GM19239 (cell line): ENCODE data around the gene TMX4.
A peak's percentile ranks its signal among the peaks of the same experiment; 100 is the strongest.
"Not testable (repeated sequence)": the region's sequence is repeated elsewhere in the genome, so short reads cannot be mapped to it uniquely, and the experiment has no call there.

Experiments
- DNase-seq: peaks from one replicate; pipeline ENCODE4 v3.0.0; 2011; ENCODE audit warnings: low spot score; ENCODE audit not compliant: insufficient read length
- FAIRE-seq: peaks from 2 replicates; lab custom pipeline; 2011; peaks lifted over from hg19 to GRCh38; lab: Jason Lieb, UNC

Gene TMX4

DNA sequence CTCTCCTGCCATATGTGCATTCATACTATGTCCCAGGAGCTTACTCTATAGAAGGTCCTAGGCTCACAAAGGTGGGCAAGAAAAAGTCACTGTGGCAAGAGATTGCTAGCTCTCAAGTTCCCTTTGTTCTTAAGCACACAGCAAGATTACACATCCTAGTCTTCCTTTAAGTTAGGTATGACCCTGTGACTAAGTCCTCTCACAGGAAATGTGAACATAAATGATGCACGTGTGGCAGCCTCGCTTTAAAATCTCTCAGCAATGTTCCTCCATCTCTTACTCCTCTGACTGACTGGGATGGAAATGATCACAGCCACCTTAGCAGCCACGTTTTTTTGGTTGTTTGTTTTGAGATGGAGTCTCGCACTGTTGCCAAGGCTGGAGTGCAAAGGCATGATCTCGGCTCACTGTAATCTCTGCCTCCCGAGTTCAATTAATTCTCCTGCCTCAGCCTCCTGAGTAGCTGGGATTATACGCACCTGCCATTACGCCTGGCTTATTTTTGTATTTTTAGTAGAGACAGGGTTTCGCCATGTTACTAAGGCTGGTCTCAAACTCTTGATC is 43.6 kb downstream of the TMX4 start:
- no peak for DNase-seq
- no peak for FAIRE-seq

- FAIRE-seq: no peak
- no peak for DNase-seq
Observed at GRCh38 chr20:7974785-7975435, 44.7 kb downstream of the TMX4 start.

- FAIRE-seq: no peak
- DNase-seq: no peak
Observed at GRCh38 chr20:7971536-7972280, 47.9 kb downstream of the TMX4 start.

DNA sequence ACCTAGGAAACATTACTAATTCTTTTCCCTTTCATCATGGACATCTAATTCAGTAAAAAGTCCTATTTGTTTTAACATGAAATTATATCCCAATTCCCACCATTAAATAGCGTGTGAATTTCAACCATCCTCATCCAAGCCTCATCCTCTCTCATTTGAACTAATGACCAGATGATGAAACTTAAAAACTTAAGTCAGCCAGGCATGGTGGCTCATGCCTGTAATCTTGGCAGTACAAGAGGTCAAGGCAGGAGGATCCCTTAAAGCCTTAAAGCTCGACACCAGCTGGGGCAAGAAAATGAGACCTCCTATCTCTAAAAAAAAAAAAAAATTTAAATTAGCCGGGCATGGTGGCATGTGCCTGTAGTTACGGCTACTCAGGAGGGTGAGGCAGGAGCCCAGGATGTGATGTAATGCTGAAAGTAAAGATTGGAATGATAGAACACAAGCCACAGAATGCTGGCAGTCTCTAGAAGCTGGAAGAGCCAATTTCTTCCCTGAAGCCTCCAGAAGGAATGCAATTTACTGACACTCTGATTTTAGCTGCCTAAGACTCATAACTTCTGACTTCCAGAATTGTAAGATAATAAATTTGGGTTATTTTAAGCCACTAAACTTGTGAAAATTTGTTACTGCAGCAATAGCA is 52.2 kb downstream of the TMX4 start:
- DNase-seq (no peak), FAIRE-seq (no peak)

- FAIRE-seq (no peak), DNase-seq (no peak)
Observed at GRCh38 chr20:7966176-7966575, 53.4 kb downstream of the TMX4 start.

- FAIRE-seq (no peak), DNase-seq (no peak)
Observed at GRCh38 chr20:7959484-7959883, 60.1 kb downstream of the TMX4 start.

- DNase-seq, FAIRE-seq: not testable (repeated sequence)
Observed at GRCh38 chr20:7956561-7956960, 63.0 kb downstream of the TMX4 start.

DNA sequence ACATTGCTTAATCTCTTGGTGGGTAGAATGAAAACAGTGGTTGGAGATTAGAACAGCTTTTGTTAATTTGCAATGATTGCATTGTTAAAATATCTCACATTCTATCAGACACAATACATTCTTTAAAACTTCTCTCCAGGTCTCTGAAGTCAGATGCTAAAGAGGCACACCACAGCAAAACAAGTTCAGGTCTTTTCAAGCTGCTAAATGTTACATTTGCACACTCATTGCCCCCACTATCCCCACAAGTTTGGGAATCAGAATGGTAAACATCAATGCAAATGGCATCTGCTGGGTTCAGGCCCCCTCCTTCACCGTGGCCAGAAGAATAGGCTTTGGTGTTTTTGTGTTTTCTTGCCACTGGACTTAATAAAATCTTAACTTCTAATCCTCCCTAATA is 69.2 kb downstream of the TMX4 start:
- FAIRE-seq: no peak
- no peak for DNase-seq

- DNase-seq (no peak), FAIRE-seq (no peak)
Observed at GRCh38 chr20:7943891-7944290, 75.7 kb downstream of the TMX4 start.

- no peak for FAIRE-seq
- no peak for DNase-seq
Observed at GRCh38 chr20:7940341-7940740, 79.2 kb downstream of the TMX4 start, which contains the start of gene HAO1. HAO1 (minus strand) TSS chr20:7940458; CDS start chr20:7940422, 36 bp downstream.

DNA sequence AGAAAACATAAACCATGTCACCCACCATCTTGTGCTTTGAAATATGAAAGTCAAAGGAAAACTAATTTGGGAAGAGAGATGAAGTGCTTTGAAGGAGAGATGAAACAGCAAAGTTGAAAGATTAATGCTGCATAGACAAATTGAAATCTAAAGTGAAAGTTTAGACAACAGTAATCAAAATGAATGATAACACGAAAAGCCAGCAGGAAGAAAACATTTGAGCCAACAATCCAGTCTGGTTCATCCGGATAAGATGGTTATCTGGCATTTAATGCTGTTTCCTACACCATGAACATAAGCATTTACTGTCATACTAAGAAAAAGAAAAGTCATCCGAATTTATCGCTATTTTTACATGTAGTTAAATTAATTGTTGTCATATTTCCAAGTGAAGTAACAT is 79.9 kb downstream of the TMX4 start:
- no peak for DNase-seq
- no peak for FAIRE-seq

DNA sequence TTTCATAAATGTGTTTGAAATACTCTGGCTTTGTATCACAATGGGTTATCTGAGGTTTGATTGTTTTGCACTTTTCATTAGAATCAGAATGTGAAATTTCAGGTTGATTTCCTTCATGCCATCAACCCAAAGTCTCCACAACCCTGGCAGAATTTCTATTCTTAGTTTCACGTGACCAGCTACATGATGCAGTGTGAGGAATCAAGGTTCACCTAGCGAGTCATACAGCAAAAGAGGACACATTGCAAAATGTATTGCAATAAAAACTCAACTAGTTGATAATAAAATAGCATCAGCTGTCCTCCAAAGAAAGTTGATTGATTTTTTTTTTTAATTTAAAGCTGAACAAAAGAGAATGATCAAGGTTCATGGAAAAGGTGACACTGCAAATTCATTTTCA is 81.5 kb downstream of the TMX4 start:
- DNase-seq (no peak), FAIRE-seq (no peak)

- DNase-seq: no peak
Observed at GRCh38 chr20:7937328-7937727, 82.2 kb downstream of the TMX4 start.

DNA sequence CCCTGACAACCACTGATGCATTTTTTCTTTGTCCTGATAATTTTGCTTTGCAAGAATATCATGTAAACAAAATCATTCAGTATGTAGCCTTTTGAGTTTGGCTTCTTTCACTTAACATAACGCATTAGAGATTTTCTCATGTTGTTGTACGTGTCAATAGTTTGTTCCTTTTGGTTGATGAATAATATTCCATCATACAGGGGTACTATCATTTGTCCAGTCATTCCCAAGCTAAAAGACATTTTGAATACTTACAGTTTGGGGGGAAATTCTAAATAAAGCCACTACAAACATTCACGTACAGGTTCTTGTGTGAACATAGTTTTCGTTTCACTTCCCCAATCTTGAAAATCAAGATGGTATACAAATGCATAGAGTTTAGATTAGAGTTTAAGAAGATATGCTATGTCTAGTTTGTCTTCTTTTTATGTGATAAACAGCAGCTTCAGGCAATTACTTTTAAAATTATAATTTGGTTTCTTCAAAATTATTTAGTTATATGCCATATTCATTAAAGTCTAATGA is 84.5 kb downstream of the TMX4 start:
- FAIRE-seq: peak; percentile 83
- DNase-seq: peak; percentile 0

More at GRCh38 chr20:7937328-7937727, 82.2 kb downstream of the TMX4 start:
- FAIRE-seq: no peak

- FAIRE-seq (no peak), DNase-seq (no peak)
Observed at GRCh38 chr20:7933346-7933745, 86.2 kb downstream of the TMX4 start.

DNA sequence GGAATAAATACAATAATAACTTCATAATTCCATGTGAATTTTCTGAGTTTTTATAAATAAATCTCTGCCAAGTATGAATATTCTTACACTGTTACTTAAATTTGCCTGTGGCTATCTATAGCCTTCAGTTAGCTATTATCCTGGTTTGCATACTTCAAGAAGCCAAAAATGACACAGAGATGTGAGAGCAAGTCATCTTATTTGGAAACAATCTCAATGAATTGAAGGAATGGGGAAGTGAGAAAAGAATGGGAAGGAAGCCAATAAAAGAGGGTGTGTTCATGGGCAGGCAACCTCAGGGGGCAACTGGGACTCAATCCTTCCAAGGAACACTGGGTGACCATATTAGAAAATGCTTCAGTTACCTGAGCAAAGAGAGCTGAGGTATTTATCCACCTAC is 89.2 kb downstream of the TMX4 start:
- no peak for DNase-seq
- FAIRE-seq: no peak
